ENCODE results near the gene ZNF664. TPM values are rescaled to one million over a fixed set of nuclear protein-coding genes. Genes with fewer than 3 reads are reported as not detected.

The ZNF664 gene
- total RNA-seq, 1 donor, result 18.5 TPM

DNA sequence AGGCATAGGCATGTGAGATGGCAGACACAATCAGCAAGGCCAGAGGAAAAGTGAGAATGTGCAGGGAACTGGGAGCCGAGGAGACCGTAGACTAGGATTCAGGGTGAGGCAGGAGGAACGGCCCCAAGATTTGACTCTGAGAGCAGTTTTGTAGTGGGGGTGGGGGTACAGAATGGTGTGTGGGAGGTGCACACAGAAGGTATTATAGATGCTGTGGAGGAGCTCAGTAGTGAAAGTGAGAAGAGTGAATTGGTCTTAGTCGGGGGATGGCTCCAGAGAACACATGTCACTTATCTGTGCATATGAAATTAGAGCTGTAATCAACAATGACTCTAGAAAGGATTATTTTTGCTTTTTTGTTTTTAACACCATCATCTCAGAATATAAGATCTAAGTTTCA lies 11.9 kb downstream of the ZNF664 start:
- H3K9me3 ChIP-seq (ENCODE audit: low read depth, low read length), result no peaks in the 10 kb centered on the region
- H3K4me3 ChIP-seq (ENCODE audit: low read length), result no peak overlapping the region

DNA sequence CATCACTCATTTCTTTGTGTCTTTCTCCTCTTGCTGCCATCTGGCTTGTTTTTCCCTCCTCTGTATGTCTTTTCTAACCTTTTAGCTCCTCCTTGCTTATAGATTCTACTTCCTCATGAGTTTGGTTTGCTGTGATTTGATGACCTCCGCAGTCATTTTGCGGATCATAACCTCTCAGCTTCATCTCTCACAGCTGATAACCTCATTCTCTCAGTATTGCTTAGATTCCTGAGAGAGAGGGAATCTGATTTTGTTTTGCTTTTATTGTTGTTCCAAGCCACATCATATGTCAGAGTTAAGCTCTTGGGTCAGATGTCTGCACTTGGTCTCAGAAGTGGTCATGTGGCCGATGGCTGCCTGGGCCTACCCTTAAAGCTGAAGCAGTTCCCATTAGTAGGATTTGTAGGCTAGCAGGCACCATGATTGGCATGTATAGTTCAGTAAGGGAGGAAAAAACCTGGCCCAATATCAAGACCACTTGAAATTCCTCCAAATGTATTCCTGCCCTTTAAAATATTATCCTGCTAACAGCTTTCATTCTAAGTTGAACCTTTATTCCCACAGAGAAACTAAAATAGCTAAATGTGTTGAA lies 13.5 kb downstream of the ZNF664 start:
- no peaks in the 10 kb centered on the region for H3K27me3 ChIP-seq (ENCODE audit: insufficient read depth, low read length)
- no peaks in the 10 kb centered on the region for H3K4me1 ChIP-seq (ENCODE audit: insufficient read depth, low read length)
- no peak overlapping the region for H3K4me3 ChIP-seq (ENCODE audit: low read length)
- no peaks in the 10 kb centered on the region for H3K9me3 ChIP-seq (ENCODE audit: low read depth, low read length)

More for the DNA sequence above, 11.9 kb downstream of the ZNF664 start:
- Histone ChIP-seq H3K27me3 (ENCODE audit: insufficient read depth, low read length) (no peaks in the 10 kb centered on the region), H3K4me1 (ENCODE audit: insufficient read depth, low read length) (no peaks in the 10 kb centered on the region)

DNA sequence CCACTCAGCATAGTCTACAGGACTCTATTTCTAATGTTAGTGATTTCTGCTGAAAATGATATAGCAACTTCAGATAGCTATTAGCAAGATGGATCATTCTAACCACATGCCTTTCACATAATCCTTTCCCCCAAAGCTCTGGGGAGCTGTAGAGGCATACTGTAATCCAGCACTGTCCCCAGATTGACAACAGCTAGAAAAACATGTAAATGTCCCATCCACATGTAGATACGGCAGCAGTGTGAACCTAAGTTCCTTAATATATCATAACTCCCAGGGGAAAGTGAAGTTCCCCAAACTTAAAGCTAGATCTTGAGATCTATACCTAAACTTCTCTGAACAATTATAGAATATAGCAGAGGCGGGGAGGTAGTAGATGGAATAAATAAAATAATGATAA lies 14.0 kb downstream of the ZNF664 start:
- Histone ChIP-seq H3K4me1 (ENCODE audit: insufficient read depth, low read length) (no peaks in the 10 kb centered on the region), H3K27me3 (ENCODE audit: insufficient read depth, low read length) (no peaks in the 10 kb centered on the region), H3K9me3 (ENCODE audit: low read depth, low read length) (no peaks in the 10 kb centered on the region), H3K4me3 (ENCODE audit: low read length) (no peak overlapping the region)

DNA sequence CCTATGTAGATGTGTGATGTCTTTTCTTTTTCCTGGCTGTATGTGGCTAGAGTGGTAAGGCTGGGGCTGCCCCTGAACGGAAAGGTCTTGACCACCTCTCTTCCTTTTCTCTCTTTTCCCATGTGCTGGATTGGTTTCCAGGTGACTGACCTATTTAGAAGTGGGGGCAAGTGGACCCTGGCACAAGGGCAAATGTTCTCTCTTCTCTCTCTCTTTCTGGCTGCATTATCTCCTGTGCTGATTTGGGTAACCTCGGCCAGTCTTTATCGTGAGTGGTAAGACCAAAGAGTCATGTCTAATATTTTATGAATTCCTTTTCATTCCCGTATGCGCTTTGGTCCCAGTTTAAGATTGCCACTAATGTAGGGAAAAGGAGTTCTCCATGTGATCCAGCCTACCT lies 16.2 kb downstream of the ZNF664 start:
- Histone ChIP-seq H3K9me3 (ENCODE audit: low read depth, low read length) (no peaks in the 10 kb centered on the region), H3K4me3 (ENCODE audit: low read length) (no peak overlapping the region), H3K27me3 (ENCODE audit: insufficient read depth, low read length) (no peaks in the 10 kb centered on the region), H3K4me1 (ENCODE audit: insufficient read depth, low read length) (no peaks in the 10 kb centered on the region)

DNA sequence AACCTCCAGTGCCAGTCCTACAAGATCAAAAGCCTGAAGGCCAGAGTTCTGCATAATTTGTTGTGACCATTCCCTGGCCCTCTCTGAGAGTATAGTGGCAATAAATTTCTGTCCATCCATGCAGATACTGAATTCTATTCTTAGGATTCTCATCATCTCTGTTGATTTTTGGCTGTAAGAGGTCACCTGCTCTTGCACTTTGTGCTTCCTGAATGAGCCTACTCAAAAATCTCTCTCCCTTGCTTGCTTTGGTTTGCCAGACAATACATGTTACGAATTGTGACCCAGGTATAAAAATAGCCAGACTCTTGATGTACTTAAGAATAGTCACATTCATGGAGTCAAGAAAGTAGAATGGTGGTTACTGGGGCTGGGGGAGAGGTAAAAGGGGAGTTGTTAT lies 16.7 kb downstream of the ZNF664 start:
- no peak overlapping the region for H3K4me3 ChIP-seq (ENCODE audit: low read length)

DNA sequence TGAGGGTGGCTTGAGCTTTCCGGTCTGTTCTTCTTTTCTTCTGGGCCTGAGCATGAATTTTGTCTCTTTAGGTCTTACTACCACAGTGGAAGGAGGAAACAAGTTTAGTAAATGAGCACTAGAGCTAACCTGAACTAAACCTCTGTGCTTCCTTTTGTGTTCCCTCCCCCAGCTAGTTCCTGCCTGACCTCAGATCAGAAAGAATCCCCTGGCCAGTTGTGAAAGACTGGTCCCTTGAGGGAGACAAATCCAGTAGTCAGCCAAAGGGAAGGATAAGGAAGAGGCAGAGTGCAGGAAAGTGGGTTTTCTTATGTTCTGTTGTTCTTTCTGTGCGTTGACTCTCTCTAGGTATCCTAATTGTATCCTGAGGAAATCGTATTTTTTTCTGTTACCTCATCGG lies 17.5 kb downstream of the ZNF664 start:
- no peak overlapping the region for H3K4me3 ChIP-seq (ENCODE audit: low read length)
- H3K9me3 ChIP-seq (ENCODE audit: low read depth, low read length), result no peaks in the 10 kb centered on the region
- no peaks in the 10 kb centered on the region for H3K27me3 ChIP-seq (ENCODE audit: insufficient read depth, low read length)
- no peaks in the 10 kb centered on the region for H3K4me1 ChIP-seq (ENCODE audit: insufficient read depth, low read length)

More for the DNA sequence above, 16.7 kb downstream of the ZNF664 start:
- H3K4me1 ChIP-seq (ENCODE audit: insufficient read depth, low read length), result no peaks in the 10 kb centered on the region
- no peaks in the 10 kb centered on the region for H3K27me3 ChIP-seq (ENCODE audit: insufficient read depth, low read length)
- H3K9me3 ChIP-seq (ENCODE audit: low read depth, low read length), result no peaks in the 10 kb centered on the region

DNA sequence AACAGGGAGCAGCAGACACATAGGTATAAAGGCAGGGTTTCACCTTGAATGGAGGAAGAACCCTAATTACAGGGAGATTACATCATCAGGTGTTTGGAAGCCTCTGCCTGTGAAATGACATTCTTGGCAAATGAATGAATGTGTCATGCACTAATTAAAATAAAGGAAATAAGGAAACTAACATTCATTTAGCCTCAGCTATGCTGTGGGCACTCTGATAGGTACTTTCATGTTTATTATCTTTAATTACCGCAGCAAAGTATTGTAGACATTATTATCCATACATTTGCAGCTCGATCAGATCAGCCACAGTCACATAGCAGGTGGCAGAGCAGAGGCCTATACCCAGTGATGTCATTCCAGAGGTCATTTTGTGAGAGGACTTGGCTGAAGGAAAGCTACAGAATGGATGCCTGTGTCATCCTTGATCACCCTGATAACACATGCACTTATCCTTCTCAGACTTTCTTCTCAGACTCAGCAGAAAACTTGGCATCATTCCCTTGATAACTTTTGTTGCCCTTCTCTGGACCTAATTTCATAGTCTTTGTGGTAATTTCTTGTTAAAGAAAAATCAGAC lies 18.4 kb downstream of the ZNF664 start:
- Histone ChIP-seq H3K27me3 (ENCODE audit: insufficient read depth, low read length) (no peaks in the 10 kb centered on the region), H3K4me3 (ENCODE audit: low read length) (no peak overlapping the region), H3K4me1 (ENCODE audit: insufficient read depth, low read length) (no peaks in the 10 kb centered on the region), H3K9me3 (ENCODE audit: low read depth, low read length) (no peaks in the 10 kb centered on the region)

DNA sequence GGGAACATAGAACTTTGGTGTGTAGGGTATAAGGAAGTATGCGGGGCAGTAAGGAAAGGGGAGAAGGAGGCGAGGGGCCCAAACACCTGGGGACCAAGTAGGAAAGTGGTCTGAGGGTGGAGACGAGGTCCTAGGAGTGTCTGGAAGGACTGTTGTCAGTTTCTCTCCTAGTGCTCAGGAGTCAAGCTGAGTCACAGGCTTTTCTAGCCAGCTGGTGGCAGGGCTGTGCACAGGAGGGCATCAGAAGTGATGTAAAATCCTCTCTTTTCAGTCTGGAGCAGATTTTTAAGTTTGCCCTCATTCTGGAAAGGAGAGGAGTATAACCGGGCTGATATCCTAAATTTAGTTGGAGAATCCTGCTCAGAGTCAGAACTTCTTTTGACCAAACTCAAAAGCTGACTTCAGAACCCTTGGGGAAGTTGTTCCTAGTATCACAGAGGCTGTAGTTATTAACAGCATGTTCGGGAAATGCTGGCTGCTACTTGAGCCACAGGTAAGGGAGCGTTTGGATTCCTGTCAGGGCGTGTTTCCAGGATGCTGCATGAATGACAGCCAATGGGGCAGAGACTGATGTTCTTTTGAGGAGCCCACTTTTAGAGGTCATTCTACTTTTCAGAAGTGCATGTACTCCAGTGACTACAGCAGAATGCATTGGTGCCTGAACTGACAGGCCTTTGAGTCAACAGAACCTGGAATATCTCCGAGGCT lies 19.3 kb downstream of the ZNF664 start:
- Histone ChIP-seq H3K4me3 (ENCODE audit: low read length) (no peak overlapping the region), H3K4me1 (ENCODE audit: insufficient read depth, low read length) (no peaks in the 10 kb centered on the region), H3K9me3 (ENCODE audit: low read depth, low read length) (no peaks in the 10 kb centered on the region), H3K27me3 (ENCODE audit: insufficient read depth, low read length) (no peaks in the 10 kb centered on the region)

DNA sequence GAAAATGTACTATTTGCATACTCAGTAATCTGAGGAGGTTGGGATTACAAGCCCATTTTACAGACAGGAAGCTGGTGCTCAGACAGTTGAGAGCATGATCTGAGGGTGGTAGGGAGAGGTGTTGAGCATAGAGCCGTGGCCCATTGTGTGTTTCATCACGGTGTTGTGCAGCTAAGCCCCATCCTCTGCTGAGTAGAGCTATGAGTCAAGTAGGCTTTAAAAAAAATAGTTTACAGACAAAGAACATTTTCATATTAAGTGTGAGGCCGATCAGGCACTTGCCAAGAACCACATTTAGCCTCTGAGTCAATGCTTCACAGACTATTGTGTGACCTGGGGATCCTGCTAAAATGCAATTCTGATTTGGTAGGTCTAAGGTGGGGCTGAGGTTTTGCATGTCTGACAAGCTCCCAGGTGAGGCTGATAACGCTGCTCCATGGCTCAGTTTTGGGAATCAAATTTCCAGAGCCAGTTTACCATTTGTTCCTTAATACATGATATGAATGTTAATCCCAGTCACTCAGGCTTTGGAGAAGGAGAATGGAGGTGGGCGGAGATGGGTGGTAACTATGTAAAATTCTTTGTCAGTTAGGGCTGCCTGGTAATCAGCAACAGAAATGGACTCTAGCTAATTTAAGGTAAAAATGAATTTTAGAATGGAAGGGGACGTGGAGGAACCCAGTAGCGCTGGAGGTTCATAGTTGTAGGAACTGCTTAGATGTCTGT lies 22.2 kb downstream of the ZNF664 start:
- Histone ChIP-seq H3K27me3 (ENCODE audit: insufficient read depth, low read length) (no peaks in the 10 kb centered on the region), H3K4me1 (ENCODE audit: insufficient read depth, low read length) (no peaks in the 10 kb centered on the region)

DNA sequence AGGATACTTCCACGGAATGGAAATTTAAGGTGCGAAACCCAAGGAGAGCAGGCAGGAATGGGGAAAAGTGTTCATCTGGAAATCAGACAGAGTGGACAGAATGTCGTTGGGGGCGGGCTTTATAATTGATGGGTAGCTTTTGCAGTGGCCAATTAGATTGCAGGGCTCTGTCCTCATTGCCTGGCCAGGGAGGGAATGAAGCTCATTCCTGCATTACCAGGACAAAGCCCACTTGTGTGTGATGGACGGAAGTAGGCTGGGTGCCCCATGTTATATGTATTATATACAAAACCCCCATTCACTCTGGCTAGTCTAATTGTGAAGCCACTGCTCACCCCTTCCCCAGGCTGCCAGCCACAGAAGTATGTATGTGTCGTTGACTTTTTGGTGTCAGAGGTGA lies 23.6 kb downstream of the ZNF664 start:
- Histone ChIP-seq H3K4me3 (ENCODE audit: low read length) (no peak overlapping the region), H3K9me3 (ENCODE audit: low read depth, low read length) (no peaks in the 10 kb centered on the region), H3K4me1 (ENCODE audit: insufficient read depth, low read length) (no peaks in the 10 kb centered on the region), H3K27me3 (ENCODE audit: insufficient read depth, low read length) (no peaks in the 10 kb centered on the region)

More for the DNA sequence above, 22.2 kb downstream of the ZNF664 start:
- Histone ChIP-seq H3K4me3 (ENCODE audit: low read length) (no peak overlapping the region), H3K9me3 (ENCODE audit: low read depth, low read length) (no peaks in the 10 kb centered on the region)

DNA sequence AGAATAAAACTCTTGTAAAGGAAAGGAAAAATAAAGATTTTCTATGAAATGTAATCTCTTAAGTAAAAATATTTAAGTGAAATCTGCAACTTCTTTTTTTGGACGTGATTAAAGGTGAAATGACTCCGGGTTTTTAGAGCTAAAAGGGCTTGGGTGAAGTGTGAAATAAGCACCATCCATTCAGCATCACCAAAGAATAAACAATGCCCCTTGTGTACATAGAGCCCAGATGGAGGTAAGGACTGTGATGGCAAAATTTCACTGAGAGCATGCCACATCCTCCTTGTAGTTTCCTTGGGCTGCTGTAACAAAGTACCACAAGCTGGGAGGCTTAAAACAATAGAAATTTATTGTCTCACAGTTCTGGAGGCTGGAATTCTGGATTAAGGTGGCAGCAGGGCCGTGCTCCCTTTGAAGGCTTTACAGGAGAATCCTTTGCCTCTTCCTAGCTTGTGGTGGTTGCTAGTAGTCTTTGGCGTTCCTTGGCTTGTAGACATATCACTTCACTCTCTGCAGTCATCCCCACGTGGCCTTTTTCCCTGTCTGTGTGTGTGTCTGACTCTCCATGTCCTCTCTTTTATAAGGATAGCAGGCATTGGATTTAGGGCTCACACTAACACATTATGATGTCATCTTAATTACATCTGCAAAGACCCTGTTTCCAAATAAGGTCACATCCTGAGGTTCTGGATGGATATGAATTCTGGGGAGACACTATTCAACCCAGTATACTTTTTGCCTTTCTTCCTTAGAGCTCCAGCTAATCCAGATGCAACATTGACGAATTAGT lies 24.2 kb downstream of the ZNF664 start:
- H3K4me1 ChIP-seq (ENCODE audit: insufficient read depth, low read length), result no peaks in the 10 kb centered on the region
- H3K4me3 ChIP-seq (ENCODE audit: low read length), result no peak overlapping the region

DNA sequence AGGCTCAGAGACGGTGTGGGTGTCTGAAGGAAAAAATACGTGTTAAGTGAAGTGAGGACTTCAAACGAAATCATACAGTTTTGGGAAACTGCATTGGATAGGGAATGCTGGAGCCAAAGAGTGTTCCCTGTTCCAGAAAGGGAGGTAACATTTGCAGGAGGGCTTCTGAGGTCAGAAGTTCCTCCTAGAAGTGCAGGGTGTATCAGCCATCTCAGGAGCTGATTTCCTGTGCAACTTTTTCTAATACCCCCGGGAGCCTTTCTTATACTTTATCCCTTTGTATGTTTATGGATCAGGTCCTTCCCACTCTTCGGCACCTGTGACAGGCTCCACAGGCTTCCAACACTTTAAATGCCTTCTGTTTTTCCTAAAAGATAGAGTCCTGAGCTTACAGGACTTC lies 24.9 kb downstream of the ZNF664 start:
- Histone ChIP-seq H3K4me1 (ENCODE audit: insufficient read depth, low read length) (no peaks in the 10 kb centered on the region), H3K9me3 (ENCODE audit: low read depth, low read length) (no peaks in the 10 kb centered on the region), H3K4me3 (ENCODE audit: low read length) (no peak overlapping the region), H3K27me3 (ENCODE audit: insufficient read depth, low read length) (no peaks in the 10 kb centered on the region)

More for the DNA sequence above, 24.2 kb downstream of the ZNF664 start:
- H3K9me3 ChIP-seq (ENCODE audit: low read depth, low read length), result no peaks in the 10 kb centered on the region
- no peaks in the 10 kb centered on the region for H3K27me3 ChIP-seq (ENCODE audit: insufficient read depth, low read length)

DNA sequence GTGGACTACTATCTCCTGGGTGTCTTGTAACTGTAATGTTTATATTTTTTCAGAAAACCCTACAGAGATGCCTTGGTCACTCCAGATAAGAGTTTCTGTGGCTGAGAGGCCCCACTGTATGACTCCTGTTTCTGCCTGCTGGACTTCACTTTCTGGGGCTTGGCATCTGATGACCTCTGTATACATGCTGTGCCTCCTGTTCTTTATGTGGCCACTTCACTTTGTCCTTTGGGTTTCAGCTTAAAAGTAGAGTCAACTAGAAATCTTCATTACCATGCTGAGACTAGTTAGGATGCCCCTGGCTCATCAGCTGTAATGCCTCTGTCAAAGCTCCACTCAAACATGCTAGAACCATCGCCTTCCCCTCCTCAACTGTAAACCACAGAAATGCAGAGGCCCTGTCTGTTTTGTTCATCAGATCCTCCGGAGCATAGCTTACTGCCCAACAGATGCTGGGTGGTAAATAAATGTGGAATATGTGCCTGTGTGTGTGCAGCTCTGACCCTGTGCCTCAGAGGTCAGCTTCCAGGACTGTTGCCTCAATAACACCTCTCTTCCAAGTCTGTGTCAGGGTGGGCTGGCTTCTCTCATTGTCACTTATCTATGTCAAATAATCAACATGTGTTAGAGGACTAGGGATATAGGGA lies 25.5 kb downstream of the ZNF664 start:
- H3K4me1 ChIP-seq (ENCODE audit: insufficient read depth, low read length), result no peaks in the 10 kb centered on the region

DNA sequence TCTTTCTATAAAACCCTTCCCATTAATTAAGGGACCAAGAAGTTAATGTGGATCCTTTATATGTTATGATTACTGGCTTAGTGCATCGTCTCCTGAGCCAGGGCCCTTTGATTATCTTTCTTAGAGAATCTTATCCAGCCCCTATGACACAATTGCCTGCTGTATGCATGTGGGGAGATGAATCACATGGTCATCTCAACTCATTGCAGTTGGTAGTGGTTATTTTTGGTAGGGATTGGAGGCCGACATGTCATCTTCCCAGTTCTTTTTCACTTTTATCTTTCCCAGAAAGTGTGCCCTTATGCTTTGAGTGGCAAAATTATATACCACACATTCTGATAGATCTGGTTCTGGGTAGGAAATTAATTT lies 26.0 kb downstream of the ZNF664 start:
- Histone ChIP-seq H3K9me3 (ENCODE audit: low read depth, low read length) (no peaks in the 10 kb centered on the region), H3K4me3 (ENCODE audit: low read length) (no peak overlapping the region), H3K27me3 (ENCODE audit: insufficient read depth, low read length) (no peaks in the 10 kb centered on the region), H3K4me1 (ENCODE audit: insufficient read depth, low read length) (no peaks in the 10 kb centered on the region)

More for the DNA sequence above, 25.5 kb downstream of the ZNF664 start:
- Histone ChIP-seq H3K9me3 (ENCODE audit: low read depth, low read length) (no peaks in the 10 kb centered on the region), H3K27me3 (ENCODE audit: insufficient read depth, low read length) (no peaks in the 10 kb centered on the region), H3K4me3 (ENCODE audit: low read length) (no peak overlapping the region)

Measured in mononuclear cell (primary cell).